ENCODE measurements around the gene GNAZ. TPM values are rescaled to one million over a fixed set of nuclear protein-coding genes. Genes with fewer than 3 reads are reported as not detected.
A peak's percentile ranks its signal among the peaks of the same experiment; 100 is the strongest.

Gene GNAZ
- total and polyA plus RNA-seq, 7 experiments from 2014 or later, result 0.12 to 2.0 (median 0.31) TPM; not detected in 3

GRCh38 chr22:23116506-23117263, 46.4 kb downstream of the GNAZ start:
- no peaks in the 10 kb centered on the region for H3K27me3 Mint-ChIP-seq
- POLR2A ChIA-PET, result no interaction called here
- Histone ChIP-seq H3K27ac (ENCODE audit: low read depth, low read length) (no peak overlapping the region), H3K36me3 (ENCODE audit: control insufficient read depth in 2 of 3, insufficient read depth in 3 of 3, low read length in 3 of 3) (no peaks in the 10 kb centered on the region), H3K4me1 (ENCODE audit: control insufficient read depth in 2 of 2, insufficient read depth in 2 of 2, low read length in 2 of 2) (peaks cover 13 to 16% of the 10 kb centered on the region in 2 donors), H3K27me3 (ENCODE audit: control insufficient read depth in 2 of 2, insufficient read depth in 2 of 2, low read length in 2 of 2) (no peaks in the 10 kb centered on the region), H3K9me3 (ENCODE audit: control insufficient read depth in 2 of 3, low read length in 3 of 3) (no peaks in the 10 kb centered on the region), H3K4me3 (ENCODE audit: low read length) (no peak overlapping the region)
- peaks cover 0 to 8% (median 0%) of the 10 kb centered on the region in 5 donors for H3K36me3 Mint-ChIP-seq
- CTCF ChIA-PET, result interaction anchor here (0.8 kb wide), 1 partner anchor 15 kb away, joined by 3 read pairs; no protein-coding TSS in a partner anchor
- intact Hi-C loops (cut with micrococcal nuclease), result no loop called here
- no peak overlapping the region for H3K4me3 Mint-ChIP-seq
- DNase-seq, result no peak
- no peak overlapping the region for H3K27ac Mint-ChIP-seq
- no peak for ATAC-seq
- H3K4me1 Mint-ChIP-seq, result peaks cover 9 to 19% (median 10%) of the 10 kb centered on the region in 7 donors
- peaks cover 0 to 4% (median 0%) of the 10 kb centered on the region in 11 donors for H3K9me3 Mint-ChIP-seq

GRCh38 chr22:23117275-23117674, 47.0 kb downstream of the GNAZ start:
- CTCF ChIA-PET, result no interaction called here

GRCh38 chr22:23117891-23118646, 47.8 kb downstream of the GNAZ start:
- H3K36me3 Mint-ChIP-seq, result peaks cover 0 to 8% (median 0%) of the 10 kb centered on the region in 5 donors
- no peaks in the 10 kb centered on the region for H3K36me3 ChIP-seq (ENCODE audit: control insufficient read depth in 2 of 3, insufficient read depth in 3 of 3, low read length in 3 of 3)
- peaks cover 0 to 4% (median 0%) of the 10 kb centered on the region in 11 donors for H3K9me3 Mint-ChIP-seq
- intact Hi-C loops (cut with micrococcal nuclease), result no loop called here
- no peaks in the 10 kb centered on the region for H3K9me3 ChIP-seq (ENCODE audit: control insufficient read depth in 2 of 3, low read length in 3 of 3)
- peaks cover 13 to 16% of the 10 kb centered on the region in 2 donors for H3K4me1 ChIP-seq (ENCODE audit: control insufficient read depth in 2 of 2, insufficient read depth in 2 of 2, low read length in 2 of 2)
- no peaks in the 10 kb centered on the region for H3K27me3 Mint-ChIP-seq
- H3K4me3 ChIP-seq (ENCODE audit: low read length), result no peak overlapping the region
- peaks cover 9 to 19% (median 10%) of the 10 kb centered on the region in 7 donors for H3K4me1 Mint-ChIP-seq
- H3K27me3 ChIP-seq (ENCODE audit: control insufficient read depth in 2 of 2, insufficient read depth in 2 of 2, low read length in 2 of 2), result no peaks in the 10 kb centered on the region
- no peak overlapping the region for H3K27ac ChIP-seq (ENCODE audit: low read depth, low read length)
- H3K4me3 Mint-ChIP-seq, result no peak overlapping the region
- POLR2A ChIA-PET, result no interaction called here
- DNase-seq (no peak), ATAC-seq (no peak)
- peak overlapping the region in 4 of 9 donors; percentile 41 to 98 (median 58) for H3K27ac Mint-ChIP-seq
- CTCF ChIA-PET, result interaction anchor here (1.3 to 2.1 kb wide), 3 partner anchors 10 to 158 kb away, joined by 3 to 10 read pairs (median 9); no protein-coding TSS in a partner anchor

More at GRCh38 chr22:23117275-23117674, 47.0 kb downstream of the GNAZ start:
- Mint-ChIP-seq H3K27me3 (no peaks in the 10 kb centered on the region), H3K4me1 (peaks cover 9 to 19% (median 10%) of the 10 kb centered on the region in 7 donors), H3K27ac (no peak overlapping the region), H3K9me3 (peaks cover 0 to 4% (median 0%) of the 10 kb centered on the region in 11 donors), H3K36me3 (peaks cover 0 to 8% (median 0%) of the 10 kb centered on the region in 5 donors), H3K4me3 (no peak overlapping the region)
- no peak for DNase-seq
- Histone ChIP-seq H3K9me3 (ENCODE audit: control insufficient read depth in 2 of 3, low read length in 3 of 3) (no peaks in the 10 kb centered on the region), H3K4me3 (ENCODE audit: low read length) (no peak overlapping the region), H3K27ac (ENCODE audit: low read depth, low read length) (no peak overlapping the region), H3K36me3 (ENCODE audit: control insufficient read depth in 2 of 3, insufficient read depth in 3 of 3, low read length in 3 of 3) (no peaks in the 10 kb centered on the region), H3K27me3 (ENCODE audit: control insufficient read depth in 2 of 2, insufficient read depth in 2 of 2, low read length in 2 of 2) (no peaks in the 10 kb centered on the region), H3K4me1 (ENCODE audit: control insufficient read depth in 2 of 2, insufficient read depth in 2 of 2, low read length in 2 of 2) (peaks cover 13 to 16% of the 10 kb centered on the region in 2 donors)
- intact Hi-C loops (cut with micrococcal nuclease), result no loop called here
- ATAC-seq, result no peak
- POLR2A ChIA-PET, result no interaction called here

GRCh38 chr22:23118647-23119493, 48.6 kb downstream of the GNAZ start:
- H3K9me3 ChIP-seq (ENCODE audit: control insufficient read depth in 2 of 3, low read length in 3 of 3), result no peaks in the 10 kb centered on the region
- Mint-ChIP-seq H3K4me3 (peak overlapping the region; percentile 45 to 81 (median 77)), H3K27me3 (no peaks in the 10 kb centered on the region), H3K9me3 (peaks cover 0 to 4% (median 0%) of the 10 kb centered on the region in 11 donors), H3K27ac (peak overlapping the region; percentile 88 to 98 (median 96)), H3K4me1 (peaks cover 9 to 19% (median 10%) of the 10 kb centered on the region in 7 donors), H3K36me3 (peaks cover 0 to 8% (median 0%) of the 10 kb centered on the region in 5 donors)
- CTCF ChIA-PET, result interaction anchor here (0.9 to 2.1 kb wide), 6 partner anchors 9 to 160 kb away, joined by 3 to 10 read pairs (median 6); no protein-coding TSS in a partner anchor
- peak overlapping the region; percentile 62 for H3K27ac ChIP-seq (ENCODE audit: low read depth, low read length)
- POLR2A ChIA-PET, result interaction anchor here (0.5 to 2.1 kb wide), 5 partner anchors 12 to 1937 kb away, joined by 3 to 11 read pairs (median 4); partner anchors contain the start of gene RSPH14
- ATAC-seq, result no peak
- no peaks in the 10 kb centered on the region for H3K27me3 ChIP-seq (ENCODE audit: control insufficient read depth in 2 of 2, insufficient read depth in 2 of 2, low read length in 2 of 2)
- peak overlapping the region; percentile 41 for H3K4me3 ChIP-seq (ENCODE audit: low read length)
- DNase-seq, result no peak
- intact Hi-C loops (cut with micrococcal nuclease), result no loop called here
- H3K4me1 ChIP-seq (ENCODE audit: control insufficient read depth in 2 of 2, insufficient read depth in 2 of 2, low read length in 2 of 2), result peaks cover 13 to 16% of the 10 kb centered on the region in 2 donors
- H3K36me3 ChIP-seq (ENCODE audit: control insufficient read depth in 2 of 3, insufficient read depth in 3 of 3, low read length in 3 of 3), result no peaks in the 10 kb centered on the region

GRCh38 chr22:23119494-23120414, 49.4 kb downstream of the GNAZ start:
- Mint-ChIP-seq H3K9me3 (peaks cover 0 to 4% (median 0%) of the 10 kb centered on the region in 11 donors), H3K27me3 (no peaks in the 10 kb centered on the region), H3K4me3 (peak overlapping the region; percentile 45 to 81 (median 77)), H3K36me3 (peaks cover 0 to 8% (median 0%) of the 10 kb centered on the region in 5 donors), H3K27ac (peak overlapping the region; percentile 88 to 98 (median 96)), H3K4me1 (peaks cover 9 to 19% (median 10%) of the 10 kb centered on the region in 7 donors)
- intact Hi-C loops (cut with micrococcal nuclease), result no loop called here
- ChIA-PET POLR2A (interaction anchor here (0.5 to 2.1 kb wide), 5 partner anchors 12 to 1936 kb away, joined by 3 to 11 read pairs (median 4); partner anchors contain the start of gene RSPH14), CTCF (interaction anchor here (0.5 to 2.1 kb wide), 7 partner anchors 8 to 171 kb away, joined by 3 to 10 read pairs (median 5); no protein-coding TSS in a partner anchor)
- ATAC-seq, result peak; percentile 83
- Histone ChIP-seq H3K4me3 (ENCODE audit: low read length) (peak overlapping the region; percentile 41), H3K27ac (ENCODE audit: low read depth, low read length) (peak overlapping the region; percentile 62), H3K9me3 (ENCODE audit: control insufficient read depth in 2 of 3, low read length in 3 of 3) (no peaks in the 10 kb centered on the region), H3K36me3 (ENCODE audit: control insufficient read depth in 2 of 3, insufficient read depth in 3 of 3, low read length in 3 of 3) (no peaks in the 10 kb centered on the region), H3K4me1 (ENCODE audit: control insufficient read depth in 2 of 2, insufficient read depth in 2 of 2, low read length in 2 of 2) (peaks cover 13 to 16% of the 10 kb centered on the region in 2 donors), H3K27me3 (ENCODE audit: control insufficient read depth in 2 of 2, insufficient read depth in 2 of 2, low read length in 2 of 2) (no peaks in the 10 kb centered on the region)
- peak; percentile 25 to 76 (median 66) for DNase-seq

Data from naive thymus-derived CD4-positive, alpha-beta T cell (primary cell).